GM19467 (cell line): ENCODE data around the gene LRIG1.
A peak's percentile ranks its signal among the peaks of the same experiment; 100 is the strongest.

Source experiments
- ATAC-seq: cut with Tn5 transposase; IDR thresholded peaks from one replicate; pipeline ENCODE4 v1.9.1; 2021; ENCODE audit warnings: mild to moderate bottlenecking, moderate library complexity; ENCODE audit not compliant: unreplicated experiment

Gene LRIG1

DNA sequence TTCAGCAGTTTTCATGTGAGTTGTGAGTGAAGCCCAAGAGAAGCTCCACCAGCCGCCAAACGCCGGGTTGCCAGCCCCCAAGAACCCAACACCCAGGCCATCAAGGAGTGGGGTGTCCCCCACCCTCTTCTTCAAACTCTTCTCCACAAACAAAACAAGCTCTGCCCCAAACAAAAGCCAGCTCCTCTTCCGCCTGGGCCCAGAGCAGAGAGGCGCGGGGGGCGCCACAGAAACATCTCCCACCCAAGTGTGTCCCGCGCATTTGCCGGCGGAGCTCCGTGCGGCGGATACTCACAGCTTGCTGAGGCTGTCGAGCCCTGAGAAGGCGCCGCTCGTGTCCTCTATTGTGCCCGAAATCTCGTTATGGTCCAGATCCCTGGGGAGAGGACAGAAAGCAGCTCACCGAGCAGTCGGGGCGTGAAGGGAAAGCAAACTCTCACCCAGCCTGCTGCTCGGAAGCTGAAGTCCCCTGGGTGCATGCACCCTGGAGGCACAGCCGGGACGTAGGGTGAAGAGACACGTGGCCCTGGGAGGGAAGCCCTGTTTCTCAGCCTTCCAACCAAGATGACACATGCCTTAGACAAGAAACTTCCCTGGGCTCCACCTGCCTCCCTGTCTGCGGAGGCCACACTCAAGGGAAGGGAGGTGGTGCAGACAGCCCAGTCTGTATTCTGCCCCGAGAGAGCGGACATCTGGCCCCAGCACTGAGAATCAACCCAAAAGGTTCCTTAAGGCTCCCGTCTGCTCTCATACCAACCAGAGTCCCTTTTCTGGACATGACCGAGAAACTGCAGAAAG, 95.7 kb downstream of the LRIG1 start:
- ATAC-seq, result no peak

DNA sequence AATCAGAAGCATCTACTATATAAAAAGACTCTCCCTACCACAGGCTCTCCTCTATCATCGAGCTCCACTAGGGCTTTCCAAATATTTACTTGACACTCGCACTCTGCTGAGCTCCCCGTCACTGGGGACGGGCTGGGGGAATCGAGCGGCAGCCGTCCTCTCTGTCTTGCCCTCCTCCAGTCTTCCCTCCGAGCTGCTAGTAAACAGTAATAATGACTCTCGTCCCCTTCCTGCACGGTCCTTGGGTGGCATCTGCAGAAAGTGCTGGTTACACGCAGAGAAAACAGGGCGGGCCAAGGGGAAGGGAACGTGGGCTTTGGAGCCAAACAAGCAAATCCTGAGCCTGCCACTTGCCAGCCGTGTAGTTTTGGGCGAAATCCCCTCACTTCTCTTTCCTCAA, 96.6 kb downstream of the LRIG1 start:
- ATAC-seq, result no peak

DNA sequence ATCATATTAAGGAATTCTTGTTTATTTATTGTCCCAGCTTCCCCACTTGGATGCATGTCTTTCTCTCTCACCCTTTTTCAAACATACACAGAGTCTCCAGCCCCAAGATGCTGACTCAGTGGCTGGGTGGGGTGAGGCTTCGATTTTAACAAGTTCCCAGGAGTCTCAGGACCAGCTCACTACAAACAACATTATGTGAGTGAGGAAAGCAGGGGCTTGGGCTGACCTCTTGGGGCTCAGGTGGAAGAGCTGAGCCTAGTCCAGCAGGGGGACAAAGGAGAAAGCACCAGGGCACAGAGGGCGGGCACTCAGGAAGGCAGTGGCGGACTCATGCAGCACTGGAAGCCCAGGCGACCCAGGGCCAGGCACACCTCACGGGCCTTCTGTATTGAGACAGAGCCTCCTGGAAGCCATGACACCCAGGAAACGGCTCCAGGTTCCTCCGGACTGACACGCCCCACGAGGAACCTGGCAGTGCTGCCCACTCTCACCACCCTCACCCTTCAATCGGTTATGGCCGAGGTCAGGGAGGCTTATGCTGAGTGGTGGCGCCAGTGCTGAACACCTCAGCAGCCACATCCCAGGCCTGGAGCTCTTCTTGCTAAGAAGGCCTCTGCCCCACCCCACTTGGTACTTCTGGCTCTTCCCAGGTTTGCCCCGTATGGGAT, 97.4 kb downstream of the LRIG1 start:
- no peak for ATAC-seq

DNA sequence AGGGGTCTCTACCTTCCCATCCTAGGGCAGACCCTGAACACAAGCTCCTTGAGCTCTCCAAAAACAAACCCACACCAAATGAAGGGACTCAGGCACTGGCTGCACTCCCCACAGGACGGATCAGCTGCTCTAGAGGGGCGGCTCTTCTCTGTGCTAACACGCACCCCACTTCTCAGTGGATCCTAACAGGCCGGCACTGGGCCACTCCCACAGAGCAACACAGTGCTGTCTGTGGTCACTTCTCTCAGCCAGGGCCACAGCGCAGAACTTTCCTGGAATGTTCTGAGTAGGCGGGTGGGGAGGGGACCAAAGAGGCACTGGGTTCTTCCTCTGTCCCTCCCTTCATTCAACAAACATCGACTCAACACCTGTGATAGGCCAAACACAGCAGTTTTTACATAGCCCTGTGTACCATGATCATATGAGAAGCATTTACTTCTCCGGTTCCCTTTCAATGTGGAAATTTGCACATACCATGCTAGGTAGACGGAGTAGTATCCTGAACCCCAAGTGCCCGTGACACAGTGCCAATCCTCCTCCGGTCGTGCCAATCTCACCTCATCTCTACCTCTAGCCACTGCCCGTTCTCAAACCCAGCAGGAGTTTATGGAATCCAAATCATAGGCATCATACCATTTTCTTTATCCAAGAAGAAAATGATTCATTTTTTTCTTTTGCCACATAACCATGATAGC, 98.1 kb downstream of the LRIG1 start:
- ATAC-seq, result no peak

DNA sequence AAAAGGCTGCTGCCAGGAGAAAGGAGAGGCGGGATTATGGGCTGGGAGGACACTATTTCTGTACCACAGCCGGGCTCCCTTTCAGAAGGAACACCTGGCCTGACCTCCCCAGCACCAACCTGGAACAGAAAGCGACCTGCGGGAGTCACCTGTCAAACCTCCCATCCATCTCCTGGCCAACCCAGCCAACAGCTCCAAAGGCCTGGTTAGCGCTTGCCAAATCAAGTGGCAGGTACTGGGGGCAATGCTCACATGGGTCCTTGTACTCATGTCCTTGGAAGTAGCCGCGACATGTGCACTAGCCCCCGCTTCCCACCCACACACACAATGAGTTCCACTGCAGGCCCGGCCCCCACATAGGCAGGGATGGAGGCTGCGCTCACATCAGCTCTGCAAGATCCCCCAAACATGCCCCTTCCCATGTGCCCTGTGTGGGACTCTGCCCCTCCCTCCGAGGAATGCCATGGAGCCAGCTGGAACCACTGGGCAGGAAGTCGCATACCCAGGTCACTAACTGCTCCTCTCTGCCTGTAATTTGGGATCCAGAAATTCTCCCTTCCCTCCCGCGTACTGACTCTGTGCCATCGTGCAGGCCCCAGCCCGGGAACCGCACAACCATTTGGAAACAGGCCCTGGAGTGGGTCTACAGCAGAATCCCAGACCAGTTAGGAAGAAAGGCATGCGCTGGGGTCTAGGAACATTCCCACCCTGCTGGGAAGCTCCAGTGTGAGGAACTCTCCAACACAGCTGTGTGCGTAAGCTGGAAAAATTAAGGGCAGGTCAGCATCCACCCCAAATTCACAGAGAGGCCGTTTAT, 98.9 kb downstream of the LRIG1 start:
- no peak for ATAC-seq

DNA sequence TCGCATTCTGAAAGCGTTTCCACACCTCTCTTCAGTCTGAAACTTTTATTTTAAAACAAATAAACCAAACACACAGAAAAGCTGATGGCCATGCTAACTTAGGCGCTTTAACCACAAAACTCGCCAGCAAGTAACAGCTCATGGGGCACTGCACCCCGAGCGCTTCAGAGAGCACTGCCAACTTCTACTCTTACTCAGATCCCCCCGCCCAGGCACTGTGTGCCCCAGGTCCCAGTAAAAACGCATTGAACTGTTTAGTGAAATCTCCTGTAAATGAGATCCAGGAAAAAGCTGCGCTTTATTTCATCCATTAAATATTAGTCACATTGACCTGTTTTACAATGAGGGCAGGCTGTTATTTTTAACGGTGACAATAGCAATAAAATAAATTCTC, 99.7 kb downstream of the LRIG1 start:
- ATAC-seq, result no peak

DNA sequence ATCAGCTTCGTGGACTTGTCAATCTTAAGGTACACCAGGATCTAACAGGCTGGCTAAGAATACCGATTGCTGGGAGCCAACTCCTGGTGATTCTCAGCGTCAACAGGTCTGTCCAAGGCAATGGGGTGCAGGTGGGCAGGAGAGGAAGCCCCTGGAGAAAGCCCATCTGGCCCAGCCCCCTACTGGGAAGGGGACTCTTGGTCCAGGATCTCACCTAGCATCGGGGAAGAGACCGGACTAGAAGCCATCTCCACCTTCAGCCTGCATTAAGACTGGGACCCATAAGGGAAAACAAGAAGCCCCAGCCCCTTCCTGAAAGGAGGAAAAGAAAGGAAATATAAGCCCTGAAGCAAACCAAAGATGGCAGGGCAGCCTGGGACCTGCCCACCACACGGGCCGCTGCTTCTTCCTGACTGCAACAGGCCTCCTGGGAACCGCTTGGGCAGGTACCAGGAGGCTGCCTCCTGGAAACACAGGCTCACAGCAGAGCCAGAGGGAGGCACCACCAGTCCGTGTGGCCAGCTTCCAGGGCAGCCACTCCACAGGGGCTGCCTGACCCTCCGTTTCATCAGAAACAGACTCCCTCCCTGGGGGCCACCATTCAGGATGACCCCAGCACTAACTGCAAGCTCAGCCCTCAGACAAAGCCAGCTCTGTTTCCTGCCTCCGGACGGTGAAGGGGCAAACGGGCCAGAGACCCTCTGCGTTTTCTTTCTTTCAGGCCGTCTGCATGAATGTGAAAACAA, 100.2 kb downstream of the LRIG1 start:
- ATAC-seq, result no peak

DNA sequence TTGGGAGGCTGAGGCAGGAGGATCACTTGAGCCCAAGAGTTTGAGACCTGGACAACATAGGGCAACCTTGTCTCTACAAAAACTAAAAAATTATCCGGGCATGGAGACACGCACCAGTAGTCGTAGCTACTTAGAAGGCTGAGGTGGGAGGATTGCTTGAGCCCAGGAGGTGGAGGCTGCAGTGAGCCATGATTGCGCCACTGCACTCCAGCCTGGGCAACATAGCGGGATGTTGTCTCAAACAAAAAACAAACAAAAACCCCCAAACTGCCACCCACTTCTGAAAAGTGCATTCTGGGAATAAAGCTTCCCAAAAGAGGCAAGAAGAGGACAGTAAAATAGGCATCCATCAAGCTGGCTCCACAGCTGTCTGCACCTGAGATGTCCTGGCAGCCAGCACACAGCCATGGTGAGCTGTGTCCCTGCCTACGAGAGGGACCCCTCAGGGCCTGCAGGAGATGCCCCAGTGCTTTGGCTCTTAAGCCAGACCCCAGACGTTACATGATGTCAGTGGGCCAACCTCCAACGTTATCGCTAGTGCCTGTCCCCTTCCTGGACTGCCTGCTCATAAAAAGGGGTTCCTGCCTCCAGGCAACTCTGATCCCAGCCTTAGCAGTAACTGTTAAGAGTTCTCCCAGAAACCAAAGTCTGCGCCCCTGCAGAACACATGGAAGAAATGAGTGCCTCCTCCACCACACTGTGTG, 101.1 kb downstream of the LRIG1 start:
- ATAC-seq, result no peak

DNA sequence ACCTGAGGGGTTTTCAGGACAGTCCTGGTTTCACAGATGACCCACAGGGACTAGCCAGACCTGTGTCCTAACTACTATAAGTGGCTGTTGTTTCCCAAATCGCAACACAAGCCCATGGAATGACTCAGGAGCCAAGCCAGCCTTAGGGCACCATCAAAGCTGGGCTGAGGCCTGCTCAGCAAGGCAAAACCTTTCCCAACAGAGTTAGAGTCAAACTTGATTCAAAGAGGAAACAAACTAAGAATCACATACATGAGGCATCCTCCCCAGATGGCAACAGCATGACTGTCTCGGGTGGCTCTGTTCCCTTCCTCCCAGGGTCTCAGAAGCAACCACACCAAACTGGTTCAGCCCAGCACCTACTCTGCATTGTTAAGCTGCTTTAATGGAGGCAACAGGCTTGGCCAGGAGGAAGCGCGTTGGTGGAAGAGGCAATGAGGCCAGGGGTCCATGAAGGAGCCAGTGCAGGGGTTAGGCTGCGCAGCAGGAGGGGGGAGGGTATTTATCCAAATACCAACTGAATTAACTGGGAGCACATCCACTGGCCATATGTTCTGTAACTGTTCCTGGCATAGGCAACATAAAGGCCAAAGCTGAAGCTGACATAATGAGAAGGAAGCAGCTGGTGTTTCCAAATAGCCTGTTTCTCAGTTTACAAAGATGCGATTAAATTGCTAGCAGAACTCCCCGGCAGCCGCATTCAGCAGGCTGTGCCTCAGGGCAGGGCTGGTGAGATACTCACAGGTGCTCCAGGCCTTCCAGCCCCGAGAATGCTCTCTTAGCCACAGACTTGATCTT, 102.4 kb downstream of the LRIG1 start:
- ATAC-seq, result no peak

DNA sequence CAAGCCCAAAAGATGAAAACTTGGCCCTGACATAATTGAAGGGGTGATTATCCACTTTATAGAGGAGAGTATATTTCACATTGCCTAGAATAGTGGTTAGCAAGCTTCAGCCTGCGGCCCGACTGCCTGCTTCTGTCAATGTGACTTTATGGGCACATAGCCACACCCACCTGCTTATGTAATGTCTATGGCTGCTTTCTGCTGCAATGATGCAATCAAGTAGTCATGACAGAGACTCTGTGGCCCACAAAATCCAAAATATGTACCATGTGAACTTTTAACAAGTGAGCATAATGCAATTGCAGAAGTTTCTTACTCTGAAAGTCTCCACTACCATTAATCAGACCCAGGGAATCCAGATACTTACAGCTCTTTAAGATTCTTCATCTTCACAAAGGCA, 103.1 kb downstream of the LRIG1 start:
- ATAC-seq, result no peak

DNA sequence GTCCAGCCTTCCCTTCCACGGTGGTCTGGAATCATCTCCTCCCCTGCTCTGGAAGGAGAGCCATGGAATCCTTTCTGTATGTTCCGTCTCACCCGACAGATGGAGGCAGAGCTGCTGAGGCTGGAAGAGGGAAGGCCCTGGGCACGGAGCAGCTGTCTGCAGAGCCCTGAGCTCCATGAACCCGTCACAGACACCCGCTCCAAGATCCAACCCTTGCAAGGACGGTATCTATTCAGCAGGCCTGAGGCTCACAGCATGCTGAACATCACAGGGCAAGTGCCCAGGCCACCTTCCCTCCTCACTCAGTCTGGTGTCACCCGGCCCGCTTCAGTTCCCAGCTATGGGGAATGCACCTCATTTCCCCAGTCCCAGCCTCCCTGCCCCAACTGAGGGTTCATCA, 103.9 kb downstream of the LRIG1 start:
- ATAC-seq, result no peak

DNA sequence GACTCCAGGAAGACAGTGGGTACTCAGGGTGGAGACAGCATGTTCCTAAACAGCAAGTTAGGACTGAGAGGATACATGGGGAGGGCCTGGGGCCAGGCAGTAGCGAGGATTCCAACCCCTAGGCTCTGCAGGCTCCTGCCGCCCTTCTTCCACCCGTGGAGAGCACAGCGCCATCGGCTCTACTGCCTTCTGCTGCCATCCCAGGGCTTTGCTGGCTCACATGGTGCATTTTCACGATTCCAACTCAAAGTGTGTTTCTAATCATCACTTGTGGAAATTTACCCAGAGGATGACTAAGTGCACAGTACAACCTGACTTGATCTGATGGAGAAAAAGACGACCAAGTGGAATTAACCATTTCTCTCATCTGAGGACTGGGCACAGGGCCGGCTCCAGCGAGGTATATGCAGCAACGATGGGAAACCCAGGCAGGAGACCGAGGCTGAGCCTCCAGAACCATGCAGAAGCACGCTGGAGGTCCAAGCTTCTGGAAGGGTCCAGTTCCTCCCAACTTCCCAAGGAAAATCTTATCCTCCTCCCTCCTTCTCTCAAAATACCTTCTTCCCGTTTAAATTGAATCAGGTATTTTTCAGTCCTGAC, 104.6 kb downstream of the LRIG1 start:
- ATAC-seq, result no peak

DNA sequence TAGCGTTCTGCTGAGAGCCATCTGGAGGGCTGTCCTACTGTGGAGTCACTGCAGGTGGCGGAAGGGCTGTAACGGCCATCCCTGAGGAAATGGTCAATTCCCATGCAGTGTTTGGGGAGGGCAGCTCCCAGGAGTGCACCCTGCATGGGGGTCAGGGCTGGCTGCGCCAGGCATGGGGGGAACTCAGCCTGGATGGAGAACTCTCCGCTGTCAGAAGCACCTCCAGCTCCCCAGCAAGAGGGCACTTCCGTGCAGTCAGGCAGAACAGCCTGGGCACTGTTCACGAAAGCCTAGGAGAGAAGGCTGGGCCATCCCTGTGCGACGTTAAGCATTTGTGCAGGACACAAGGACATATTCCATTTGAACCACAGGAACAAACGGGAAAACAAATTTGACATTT, 105.2 kb downstream of the LRIG1 start:
- no peak for ATAC-seq

DNA sequence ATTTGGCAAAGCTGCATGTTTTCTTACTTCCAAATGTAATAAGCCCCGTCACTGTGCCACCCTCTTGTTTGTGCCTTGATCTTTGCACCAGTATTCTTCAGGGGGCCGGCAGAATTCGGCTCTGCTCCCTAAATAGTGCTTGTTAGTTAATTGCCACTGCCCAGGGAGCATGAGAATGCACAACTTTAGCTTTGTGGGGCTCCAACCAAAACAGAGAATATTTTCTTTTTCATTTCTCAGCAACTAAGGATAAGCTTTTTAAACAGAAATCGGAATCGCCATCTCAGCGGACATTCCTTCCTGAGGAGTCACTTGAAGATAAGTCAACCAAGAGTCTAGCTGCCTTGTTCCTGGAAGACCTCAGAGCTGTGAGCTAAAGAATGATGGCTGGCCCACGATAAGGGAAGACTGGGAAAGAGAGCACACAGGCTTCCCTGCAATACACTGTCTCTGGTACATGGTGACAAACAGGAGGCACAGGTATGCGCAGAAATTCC, 106.0 kb downstream of the LRIG1 start:
- ATAC-seq, result no peak

DNA sequence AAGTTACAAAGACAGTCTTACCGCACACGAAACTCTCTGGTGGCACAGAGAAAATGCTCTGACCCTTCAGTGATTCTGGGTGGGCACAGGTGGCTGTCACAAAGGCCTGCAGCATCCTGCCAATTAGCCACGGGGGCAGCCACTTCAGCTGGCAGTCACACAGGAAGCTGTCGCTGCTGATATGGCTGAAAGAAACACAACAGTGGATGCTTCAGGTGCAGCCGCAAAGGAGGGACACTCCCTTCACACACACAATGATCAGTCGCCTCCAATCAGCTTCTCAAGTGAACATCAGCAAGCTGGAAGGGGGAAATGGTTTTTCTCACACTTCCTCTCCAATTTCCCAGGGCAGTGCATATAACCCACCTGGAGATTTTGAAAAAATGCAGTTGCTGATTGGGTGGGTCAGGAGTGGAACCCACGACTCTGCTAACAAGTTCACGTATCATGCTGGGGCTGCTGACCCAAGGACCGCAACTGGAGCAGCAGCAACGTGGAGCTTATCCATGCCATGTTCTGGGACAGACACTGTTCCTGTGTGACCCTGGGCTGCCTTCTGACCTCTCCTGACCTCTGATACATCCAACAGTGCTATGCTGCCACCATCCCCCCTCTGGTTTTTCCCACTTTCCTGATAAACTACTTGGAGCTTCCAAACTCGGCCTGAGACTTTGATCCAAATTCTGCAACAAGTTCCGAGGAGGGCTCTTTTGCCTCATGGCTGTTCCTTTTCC, 106.6 kb downstream of the LRIG1 start:
- ATAC-seq, result peak; percentile 69

DNA sequence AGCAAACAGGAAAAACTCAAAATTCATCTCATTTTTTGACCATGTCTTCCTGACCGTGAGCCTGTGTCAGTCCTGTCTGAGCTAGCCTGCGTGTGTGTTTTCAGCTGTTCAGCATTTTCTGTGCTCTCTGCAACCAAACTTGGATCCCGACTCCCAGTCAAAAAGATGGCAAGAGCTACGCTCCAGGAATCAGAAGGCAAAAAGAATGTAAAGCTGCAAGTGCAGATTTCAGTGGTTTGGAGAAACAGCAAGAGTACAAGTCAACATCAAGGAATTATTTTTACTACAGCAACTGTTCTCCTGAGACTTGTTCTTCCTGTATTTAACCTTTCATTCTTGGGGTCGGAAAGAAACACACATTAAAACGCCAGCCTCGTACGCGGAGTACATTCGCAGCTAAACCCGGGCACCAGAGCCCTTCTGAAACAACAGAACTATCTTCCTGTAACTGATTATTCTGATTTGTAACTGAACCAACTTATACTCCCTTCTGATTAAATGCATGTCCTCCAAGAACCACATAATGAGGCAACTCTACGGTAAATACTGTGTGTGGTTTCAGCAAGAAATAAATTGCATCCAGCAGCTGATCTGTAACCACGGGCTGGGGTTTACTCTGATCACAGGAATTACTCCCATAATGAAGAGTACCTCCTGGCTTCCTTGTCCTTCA, 107.4 kb downstream of the LRIG1 start:
- ATAC-seq, result peak; percentile 9

DNA sequence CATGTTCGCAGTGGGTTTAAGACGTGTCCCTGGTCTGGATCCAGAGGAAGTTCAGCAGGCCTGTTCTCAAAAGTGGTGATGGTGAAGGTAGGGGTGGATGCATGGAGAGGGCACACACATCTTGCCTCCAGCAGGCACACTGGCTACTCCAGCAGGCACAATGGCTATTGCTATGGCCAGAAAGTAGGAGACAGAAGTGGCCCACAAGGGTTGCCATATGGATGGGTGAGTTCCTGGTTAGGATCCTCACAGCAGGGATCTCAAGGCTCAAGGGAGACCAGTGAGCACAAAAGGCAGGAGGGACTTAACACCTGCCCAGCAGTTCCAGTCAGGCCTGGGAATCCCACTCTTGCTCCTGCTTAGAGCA, 107.9 kb downstream of the LRIG1 start:
- no peak for ATAC-seq
